Thyroid gland (tissue), 4 donors: ENCODE results near the gene RCE1.

Experiments used
- POLR2A ChIP-seq, 2 donors: fragments of 450-650 bp; IDR thresholded peaks; one replicate each; pipeline ENCODE4 v1.6.1; 2017; ENCODE audit warnings: antibody characterized with exemption in 2 of 2, mild to moderate bottlenecking in 2 of 2, moderate library complexity in 1 of 2
- TF ChIP-seq, protein P1 (sequence below), 6 experiments: fragments of 200-600 bp in 3 of 6; fragments of 450-650 bp in 3 of 6; sonication (generic) in 3 of 6; IDR thresholded peaks; one replicate each; pipeline ENCODE4 v1.5.1; 2016 to 2019; ENCODE audit warnings: antibody characterized with exemption in 6 of 6, mild to moderate bottlenecking in 2 of 6, inconsistent platforms in 1 of 6, moderate library complexity in 1 of 6

DNA sequence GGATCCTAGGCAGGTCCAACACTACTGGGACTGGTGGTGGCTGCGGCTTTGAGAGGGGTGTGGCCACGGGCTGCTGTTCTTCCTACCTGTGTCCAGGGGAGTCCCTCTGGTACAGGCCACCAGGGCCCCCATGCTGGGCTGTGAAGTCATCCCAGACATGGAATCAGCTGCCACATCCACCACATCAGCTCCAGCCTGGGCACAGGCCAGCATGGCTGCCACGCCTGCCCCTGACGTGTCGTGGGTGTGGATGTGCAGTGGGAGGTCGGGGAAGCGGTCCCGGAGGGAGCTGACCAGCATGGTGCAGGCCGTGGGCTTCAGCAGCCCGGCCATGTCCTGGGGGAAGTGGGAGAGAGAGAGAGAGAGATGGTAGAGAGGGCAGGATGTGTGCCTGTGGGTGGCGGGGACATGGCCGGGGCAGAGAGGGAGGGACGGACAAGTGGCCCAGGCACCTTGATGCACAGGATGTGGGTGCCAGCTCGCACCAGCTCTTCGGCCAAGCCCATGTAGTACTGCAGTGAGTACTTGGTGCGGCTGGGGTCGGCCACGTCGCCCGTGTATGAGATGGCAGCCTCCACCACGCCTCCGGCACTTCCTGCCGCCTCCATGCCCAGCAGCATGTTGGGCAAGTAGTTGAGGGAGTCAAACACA lies 7.5 kb downstream of the RCE1 start:
- TF ChIP-seq, protein P1, sequence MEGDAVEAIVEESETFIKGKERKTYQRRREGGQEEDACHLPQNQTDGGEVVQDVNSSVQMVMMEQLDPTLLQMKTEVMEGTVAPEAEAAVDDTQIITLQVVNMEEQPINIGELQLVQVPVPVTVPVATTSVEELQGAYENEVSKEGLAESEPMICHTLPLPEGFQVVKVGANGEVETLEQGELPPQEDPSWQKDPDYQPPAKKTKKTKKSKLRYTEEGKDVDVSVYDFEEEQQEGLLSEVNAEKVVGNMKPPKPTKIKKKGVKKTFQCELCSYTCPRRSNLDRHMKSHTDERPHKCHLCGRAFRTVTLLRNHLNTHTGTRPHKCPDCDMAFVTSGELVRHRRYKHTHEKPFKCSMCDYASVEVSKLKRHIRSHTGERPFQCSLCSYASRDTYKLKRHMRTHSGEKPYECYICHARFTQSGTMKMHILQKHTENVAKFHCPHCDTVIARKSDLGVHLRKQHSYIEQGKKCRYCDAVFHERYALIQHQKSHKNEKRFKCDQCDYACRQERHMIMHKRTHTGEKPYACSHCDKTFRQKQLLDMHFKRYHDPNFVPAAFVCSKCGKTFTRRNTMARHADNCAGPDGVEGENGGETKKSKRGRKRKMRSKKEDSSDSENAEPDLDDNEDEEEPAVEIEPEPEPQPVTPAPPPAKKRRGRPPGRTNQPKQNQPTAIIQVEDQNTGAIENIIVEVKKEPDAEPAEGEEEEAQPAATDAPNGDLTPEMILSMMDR (IDR thresholded peaks at IDR 0.05): no peak
- TF ChIP-seq POLR2A (IDR thresholded peaks at IDR 0.05): no peak
